Heart left ventricle (tissue), 13 donors: ENCODE data around the gene FOXP1.

ENCODE experiments used
- POLR2A ChIP-seq, 2 donors: fragments of 450-650 bp; IDR thresholded peaks; one replicate each; pipeline ENCODE4 v1.6.1; 2017; ENCODE audit warnings: antibody characterized with exemption in 2 of 2, mild to moderate bottlenecking in 2 of 2, moderate library complexity in 2 of 2
- TF ChIP-seq, protein P1 (sequence below), 12 donors: fragments of 200-600 bp; sonication (generic) in 4 of 12; IDR thresholded peaks; one replicate each; pipeline versions ENCODE4 v1.5.0 to v1.8.0; 2018 to 2022; ENCODE audit warnings: antibody characterized with exemption in 12 of 12, mild to moderate bottlenecking in 5 of 12
- donor health status: ischemic (EF 13 %, LVEDD 7.1; RV severe dilation, severe dysfunction).
- donor health status: DM: no; HTN: yes; CAD: no.
- donor health status: DM: no; HTN: no; CAD: no.
- donor health status: ischemic (EF 25% LVEDD 6.9; RV normal size, moderate dysfunction).
- donor health status: ischemic (EF 25% LVEDD 5.7; RV mildly dilated, moderate dysfunction).
- donor health status: ischemic (EF 35%, LVEDD 5.7; RV mildly dilated, moderate dysfunction).
- donor health status: nonischemic (EF 11% LVEDD 7.7; RV severe dilation, severe dysfunction).
- donor health status: DM: yes; HTN: yes; CAD: no.
- donor health status: PGD.
- donor health status: ischemic (EF 29% LVEDD 5.4; RV normal size, mild dysfunction).
- donor health status: nonischemic (EF 23%, LVEDD 6.1; RV moderate dilation, normal function).

DNA sequence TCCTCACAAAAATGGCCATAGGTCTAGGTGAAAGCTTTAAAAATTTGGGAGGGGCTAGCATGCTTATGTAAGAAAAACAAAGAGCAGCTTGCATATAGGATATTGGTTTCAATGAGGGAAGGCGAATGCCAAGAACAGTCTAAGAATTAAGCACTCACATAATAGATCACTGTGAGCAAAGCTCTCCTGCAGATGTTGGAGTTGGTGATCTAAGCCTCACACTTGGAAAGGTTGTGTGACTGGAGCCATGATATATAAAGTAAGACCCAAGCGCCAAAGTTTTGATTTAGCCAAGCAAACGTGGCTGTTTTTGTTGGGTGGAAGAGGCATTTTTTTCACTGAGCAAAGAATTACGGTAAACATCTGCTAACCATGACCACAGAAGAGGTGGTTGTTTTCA, 237.5 kb downstream of the FOXP1 start:
- no peak for TF ChIP-seq POLR2A (IDR thresholded peaks at IDR 0.05)
- TF ChIP-seq, protein P1, sequence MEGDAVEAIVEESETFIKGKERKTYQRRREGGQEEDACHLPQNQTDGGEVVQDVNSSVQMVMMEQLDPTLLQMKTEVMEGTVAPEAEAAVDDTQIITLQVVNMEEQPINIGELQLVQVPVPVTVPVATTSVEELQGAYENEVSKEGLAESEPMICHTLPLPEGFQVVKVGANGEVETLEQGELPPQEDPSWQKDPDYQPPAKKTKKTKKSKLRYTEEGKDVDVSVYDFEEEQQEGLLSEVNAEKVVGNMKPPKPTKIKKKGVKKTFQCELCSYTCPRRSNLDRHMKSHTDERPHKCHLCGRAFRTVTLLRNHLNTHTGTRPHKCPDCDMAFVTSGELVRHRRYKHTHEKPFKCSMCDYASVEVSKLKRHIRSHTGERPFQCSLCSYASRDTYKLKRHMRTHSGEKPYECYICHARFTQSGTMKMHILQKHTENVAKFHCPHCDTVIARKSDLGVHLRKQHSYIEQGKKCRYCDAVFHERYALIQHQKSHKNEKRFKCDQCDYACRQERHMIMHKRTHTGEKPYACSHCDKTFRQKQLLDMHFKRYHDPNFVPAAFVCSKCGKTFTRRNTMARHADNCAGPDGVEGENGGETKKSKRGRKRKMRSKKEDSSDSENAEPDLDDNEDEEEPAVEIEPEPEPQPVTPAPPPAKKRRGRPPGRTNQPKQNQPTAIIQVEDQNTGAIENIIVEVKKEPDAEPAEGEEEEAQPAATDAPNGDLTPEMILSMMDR (IDR thresholded peaks at IDR 0.05), result no peak
